RPMI7951 (cell line): ENCODE measurements around the gene IRF2BP1. TPM values are rescaled to one million over a fixed set of nuclear protein-coding genes. Genes with fewer than 3 reads are reported as not detected.
"Not testable (repeated sequence)": the region's sequence is repeated elsewhere in the genome, so short reads cannot be mapped to it uniquely, and the experiment has no call there.

ENCODE experiments used
- DNase-seq: peaks from one replicate; pipeline ENCODE4 v3.0.0-alpha.2; 2012; ENCODE audit warnings: low read depth
- total RNA-seq: library from RNA; depleted of rRNA; stranded (reverse); fragments of >200 nt; shearing (Covaris generic); gene quantifications from 2 replicates; pipeline ENCODE4 v1.2.3, GENCODE V29; 2014

The IRF2BP1 gene
- total RNA-seq, 1 experiment from 2014 or later, result 12.1 TPM

DNA sequence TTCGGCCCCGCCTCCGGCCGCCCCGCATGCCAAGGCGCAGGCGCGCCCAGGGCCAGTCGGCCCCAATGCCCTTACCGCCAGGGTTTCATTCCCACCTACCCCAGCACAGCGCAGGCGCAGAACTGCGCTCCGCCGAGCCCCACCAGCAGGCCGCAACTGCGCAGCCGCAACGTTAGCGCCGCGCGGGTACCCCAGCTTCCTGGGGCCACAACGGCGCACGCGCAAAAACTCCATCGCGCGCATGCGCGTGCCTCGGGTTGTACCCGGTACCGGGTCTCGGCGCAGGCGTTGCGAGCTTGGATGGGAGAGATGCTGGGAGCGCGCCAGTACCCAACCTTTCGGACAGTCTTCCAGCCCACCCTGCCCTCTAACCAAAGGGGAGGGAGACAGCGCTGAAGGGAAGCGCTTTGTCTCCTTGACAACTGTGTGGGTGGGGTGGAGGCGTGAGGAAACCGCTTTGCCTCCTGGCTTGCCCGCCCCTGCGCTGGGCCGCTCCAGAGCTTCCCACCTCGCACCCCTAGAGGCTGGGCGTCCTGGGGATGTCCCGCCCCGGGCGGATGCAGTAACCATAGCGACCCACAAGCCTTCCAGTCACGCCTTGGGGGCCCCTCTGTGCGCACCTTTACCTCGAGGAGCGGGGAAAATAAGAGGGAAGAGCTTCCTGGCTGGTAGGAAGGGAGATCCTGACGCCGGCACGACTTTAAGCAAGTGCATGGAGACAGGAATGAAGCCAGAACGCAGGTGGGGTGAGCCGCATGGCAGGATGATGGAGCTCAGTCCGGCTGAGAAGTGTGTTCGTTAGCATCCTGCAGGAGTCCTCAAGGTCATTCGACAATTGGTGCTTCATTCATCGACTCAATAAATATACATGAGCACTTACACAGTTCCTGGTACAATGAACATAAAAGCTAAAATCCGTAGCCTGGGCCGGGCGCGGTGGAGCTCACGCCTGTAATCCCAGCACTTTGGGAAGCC lies 17.0 kb upstream of the IRF2BP1 start:
- DNase-seq, result peak; percentile 94

DNA sequence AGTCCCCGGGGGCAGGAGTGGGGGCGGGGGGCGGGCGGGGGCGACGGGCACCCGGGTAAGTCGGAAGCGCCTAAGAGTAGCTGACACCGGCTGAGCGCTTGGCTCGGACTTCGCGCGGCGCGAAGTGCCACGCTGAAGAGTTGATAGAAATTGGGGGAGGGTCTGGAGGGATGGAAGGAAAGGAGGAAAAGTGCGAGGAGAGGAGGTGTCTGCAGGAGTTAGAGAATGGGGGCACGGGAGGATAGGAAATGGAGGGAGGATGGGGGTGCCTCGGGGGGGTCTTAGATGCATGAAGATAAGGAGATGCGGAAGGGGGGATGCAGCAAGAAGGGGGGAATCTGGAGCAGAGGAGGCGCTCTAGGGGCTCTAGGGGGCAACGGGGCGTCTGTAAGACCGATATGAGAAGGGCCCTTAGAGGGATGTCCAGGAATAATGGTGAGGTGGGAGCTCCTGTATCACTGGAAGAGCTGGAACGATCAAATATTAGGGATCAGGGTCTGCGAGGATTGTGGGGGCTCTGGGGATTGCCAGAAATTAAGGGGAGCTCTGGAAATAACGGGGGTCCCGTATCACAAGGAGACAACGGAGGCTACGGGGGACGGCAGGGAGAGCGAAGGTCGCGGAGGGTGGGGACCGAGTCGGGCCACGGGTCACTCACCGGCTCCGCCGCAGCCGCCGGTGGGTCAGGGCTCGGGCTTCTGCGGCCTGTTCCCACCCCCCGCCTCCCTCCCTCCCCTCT lies 16.1 kb upstream of the IRF2BP1 start, which contains the start of gene MYPOP:
TSS of gene MYPOP (minus strand) at position 702 of the 739 bp plus-strand sequence. CDS start 840 bp downstream, outside the sequence.
- no peak for DNase-seq

DNA sequence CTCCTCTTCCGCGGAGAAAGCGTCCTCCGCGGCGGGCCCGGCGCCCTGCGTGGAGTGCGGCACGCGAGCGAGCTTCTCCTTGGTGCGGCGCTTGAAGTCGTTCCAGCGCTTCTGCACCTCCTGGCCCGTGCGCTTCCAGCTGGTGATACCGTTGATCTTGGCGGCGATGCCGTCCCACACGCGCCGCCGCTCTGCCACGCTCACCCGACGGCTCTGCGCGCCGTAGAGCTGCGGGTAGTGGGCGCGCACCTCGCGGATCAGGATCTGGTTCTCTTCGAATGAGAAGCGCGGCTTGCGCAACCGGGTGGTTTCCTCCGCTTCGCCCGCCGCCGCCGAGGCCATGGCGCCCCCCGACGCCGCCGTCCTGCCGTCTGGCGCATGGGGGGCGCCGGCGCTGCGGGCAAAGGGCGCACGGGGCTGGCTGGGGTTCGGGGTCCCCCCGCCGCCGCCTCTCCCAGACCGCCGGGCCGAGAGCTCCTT lies 15.5 kb upstream of the IRF2BP1 start:
- no peak for DNase-seq

DNA sequence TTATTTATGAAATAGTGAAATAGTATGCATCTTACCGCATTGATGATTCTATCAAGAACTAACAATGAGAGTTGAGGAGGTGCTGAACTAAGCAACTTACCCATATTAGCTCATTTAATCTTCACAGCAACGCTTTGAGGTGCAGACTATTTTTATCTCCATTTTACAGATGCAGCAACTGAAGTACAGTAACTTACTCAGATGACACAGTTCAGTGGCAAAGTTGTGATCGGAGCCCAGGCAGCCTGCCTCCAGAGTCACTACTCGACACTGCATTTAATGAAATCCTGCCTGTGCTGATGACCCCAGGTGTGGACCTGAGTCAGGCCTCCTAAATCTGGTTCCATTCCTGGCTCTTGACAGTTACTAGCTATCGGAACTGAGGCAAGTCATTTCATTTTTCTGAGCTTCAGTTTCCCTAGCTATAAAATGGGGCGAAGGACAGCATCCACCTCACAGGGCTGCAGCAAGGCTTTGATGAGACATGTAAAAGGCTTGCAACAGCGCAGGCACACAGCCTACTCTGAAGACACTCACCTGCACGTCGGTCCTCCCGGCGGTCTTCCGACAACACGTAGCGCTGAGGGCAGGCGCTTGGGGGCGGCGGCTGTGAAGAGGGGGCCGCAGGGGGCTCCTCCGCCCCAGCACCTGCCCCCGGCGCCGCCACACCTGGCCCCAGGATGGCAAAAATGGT lies 14.9 kb upstream of the IRF2BP1 start:
- no peak for DNase-seq

DNA sequence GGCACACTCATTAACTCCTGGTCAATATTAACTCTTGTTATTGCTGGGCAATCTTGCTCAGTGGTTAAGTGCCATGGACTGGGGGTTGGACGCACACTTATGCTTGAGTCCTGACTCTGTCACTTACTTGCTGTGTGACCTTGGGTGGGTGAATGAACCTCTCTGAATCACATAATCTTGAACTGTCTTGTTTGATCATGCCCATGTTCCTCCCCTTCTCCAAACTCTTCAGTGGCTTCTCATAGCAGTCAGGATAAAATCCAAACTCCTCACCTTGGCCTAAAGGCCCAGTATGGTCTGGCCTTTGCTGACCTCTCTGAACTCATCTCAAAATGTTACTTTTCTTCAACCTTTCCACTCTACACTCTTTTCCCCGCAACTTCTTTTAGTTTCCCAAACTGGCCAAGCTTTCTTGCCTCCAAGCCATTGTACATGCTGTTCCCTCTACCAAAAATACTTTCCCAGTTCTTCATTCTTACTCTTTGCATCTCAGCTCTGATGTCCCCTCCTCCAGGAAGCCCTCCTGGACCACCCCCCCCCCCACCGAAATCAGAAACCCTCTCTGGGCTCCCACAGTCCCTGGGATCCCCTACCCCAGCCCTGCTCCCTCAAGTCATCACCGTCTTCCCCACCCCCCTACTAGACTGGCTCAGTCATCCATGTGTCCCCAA lies 14.1 kb upstream of the IRF2BP1 start:
- DNase-seq, result no peak

DNA sequence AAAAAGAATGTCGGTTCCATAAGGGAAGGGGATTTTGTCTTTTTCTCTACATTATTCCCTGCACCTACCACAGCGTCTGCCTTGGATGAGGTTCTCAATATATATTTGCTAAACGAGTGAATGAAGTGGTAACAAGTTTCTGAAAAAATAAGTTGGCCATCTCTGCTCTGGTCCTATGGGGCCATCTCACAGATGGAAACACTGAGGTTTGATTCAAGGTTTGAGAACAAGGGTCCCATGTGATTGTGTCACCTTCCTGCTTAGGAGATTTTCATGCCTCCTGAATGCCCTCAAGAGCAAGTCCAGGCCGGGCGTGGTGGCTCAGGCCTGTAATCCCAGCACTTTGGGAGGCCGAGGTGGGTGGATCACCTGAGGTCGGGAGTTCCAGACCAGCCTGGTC lies 13.3 kb upstream of the IRF2BP1 start:
- DNase-seq, result no peak

DNA sequence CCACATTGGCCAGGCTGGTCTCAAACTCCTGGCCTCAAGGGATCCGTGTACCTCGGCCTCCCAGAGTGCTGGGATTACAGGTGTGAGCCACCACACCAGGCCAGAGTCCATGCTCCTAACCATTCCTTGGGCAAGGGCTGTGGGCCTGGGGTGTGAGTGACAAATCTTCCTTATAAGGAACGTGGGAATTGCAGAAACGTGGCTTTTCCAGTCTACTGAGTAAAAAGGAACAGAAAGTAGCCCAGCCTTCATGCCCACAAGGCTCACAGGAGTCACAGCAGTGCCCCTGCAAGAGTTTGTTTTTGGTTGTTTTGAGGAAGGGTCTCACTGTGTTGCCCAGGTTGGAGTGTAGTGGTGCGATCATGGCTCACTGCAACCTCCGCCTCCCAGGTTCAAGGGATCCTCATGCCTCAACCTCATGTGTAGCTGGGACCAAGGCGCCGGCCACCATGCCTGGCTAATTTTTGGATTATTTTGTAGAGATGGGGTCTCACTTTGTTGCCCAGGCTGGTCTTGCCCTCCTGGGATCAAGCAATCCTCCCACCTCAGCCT lies 11.4 kb upstream of the IRF2BP1 start:
- no peak for DNase-seq

DNA sequence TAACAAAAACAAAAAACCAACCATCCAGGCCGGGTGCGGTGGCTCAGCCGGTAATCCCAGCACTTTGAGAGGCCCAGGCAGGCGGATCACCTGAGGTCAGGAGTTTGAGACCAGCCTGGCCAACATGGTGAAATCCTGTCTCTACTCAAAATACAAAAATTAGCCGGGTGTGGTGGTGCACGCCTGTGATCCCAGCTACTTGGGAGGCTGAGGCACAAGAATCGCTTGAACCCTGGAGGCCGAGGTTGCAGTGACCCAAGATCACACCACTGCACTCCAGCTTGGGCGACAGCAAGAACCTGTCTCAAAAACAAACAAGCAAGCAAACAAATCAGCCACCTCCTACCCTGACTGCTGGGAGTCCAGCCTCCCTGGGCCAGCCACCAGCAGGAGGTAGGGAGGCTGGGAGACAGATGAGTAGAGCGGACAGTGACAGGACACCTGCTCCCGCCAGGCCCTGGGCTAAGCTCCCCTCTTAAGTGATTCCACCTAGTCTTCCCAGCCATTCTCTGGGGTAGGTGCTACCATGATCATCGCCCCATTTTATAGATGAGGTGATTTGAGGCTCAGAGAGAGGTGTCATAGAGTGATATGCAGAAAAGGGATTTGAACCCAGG lies 10.2 kb upstream of the IRF2BP1 start:
- not testable (repeated sequence) for DNase-seq

DNA sequence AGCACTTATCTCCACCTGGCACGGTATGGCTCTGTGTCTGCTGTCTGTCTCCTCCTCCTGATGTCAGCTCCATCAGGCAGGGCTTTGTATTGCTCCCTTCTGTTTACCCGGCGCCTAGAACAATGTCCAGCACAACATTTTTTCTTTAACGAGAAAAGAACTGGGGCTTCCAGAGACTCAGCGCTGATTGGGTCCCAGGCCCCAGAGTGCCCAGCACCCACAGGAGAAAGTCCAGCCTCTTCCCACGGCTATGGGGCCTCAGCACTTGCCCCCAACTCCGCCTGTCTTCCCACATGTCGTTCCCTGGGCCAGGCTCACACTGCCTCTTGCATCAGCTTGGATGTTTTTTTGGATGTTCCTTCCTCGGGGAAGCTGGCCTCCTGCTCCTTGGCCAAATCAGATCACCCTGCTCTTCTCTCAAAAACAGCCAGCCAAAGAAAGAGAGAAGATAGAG lies 9.6 kb upstream of the IRF2BP1 start:
- DNase-seq, result no peak

DNA sequence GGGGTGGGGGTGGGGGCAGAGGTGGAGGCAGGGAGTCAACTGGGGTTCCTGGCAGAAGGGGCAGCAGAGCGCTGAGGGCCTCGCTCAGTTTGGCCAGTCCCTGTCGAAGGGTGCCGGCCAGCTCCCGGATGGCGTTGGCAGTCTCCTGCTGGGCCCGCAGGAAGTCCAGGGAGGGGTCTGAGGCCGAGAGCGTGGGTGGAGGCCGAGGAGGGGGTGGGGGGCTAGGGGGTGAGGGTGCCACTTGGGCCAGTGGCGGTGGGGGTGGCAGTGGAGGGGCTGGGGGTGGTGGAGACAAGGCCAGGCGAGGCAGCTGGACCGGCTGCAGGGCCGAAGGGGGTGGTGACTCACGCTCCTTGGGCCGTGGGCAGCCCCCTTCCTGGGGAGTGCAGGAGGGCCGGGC lies 4.9 kb upstream of the IRF2BP1 start:
- no peak for DNase-seq

DNA sequence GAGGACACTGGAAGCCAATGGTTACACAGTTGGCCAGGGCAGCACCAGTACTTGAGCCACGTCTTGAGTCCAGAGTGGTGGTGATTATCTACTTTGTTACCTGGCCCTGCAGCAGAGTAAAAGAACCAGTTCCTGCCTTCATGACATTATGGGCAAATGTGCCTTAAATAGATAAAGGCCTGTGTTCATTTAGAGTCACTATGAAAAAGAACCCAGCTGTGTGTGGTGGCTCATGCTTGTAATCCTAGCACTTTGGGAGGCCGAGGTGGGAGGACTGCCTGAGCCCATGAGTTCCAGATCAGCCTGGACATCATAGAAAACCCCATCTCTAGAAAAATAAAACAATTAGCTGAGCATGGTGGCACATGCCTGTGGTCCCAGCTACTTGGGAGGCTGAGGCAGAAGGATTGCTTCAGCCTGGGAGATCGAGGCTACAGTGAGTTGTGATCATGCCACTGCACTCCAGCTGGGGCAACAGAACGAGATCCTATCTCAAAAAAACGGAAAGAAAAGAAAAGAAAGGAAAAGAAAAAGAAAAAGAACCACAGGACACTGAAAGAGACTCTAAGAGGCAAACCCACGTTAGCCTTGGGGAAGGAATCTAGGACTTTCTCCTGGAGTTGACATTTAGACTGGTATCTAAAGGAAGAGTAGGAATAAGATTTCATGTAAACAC lies 3.4 kb upstream of the IRF2BP1 start:
- DNase-seq, result no peak

DNA sequence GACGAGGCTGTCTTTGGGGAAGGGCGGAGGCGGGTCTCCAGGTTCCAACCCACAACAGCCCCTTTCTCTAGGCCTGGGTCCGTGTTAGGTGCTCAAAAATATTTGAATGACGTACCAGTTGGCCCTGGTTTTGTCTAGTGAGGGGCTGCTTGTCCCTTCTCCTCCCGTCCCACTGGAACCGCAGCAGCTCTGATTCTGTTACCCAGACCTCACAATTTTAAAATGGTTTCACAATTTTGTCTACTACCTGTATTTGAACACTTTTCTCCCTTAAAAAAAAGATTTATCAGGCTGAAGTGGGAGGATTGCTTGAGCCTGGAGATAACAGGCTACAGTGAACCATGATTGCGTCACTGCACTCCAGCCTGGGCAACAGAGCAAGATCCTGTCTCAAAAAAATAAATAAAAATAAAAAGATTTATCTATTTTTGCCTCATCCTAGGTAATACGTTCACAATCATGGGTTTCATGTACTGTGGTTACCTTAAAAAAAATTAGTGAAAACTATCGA lies 1.3 kb upstream of the IRF2BP1 start:
- no peak for DNase-seq

DNA sequence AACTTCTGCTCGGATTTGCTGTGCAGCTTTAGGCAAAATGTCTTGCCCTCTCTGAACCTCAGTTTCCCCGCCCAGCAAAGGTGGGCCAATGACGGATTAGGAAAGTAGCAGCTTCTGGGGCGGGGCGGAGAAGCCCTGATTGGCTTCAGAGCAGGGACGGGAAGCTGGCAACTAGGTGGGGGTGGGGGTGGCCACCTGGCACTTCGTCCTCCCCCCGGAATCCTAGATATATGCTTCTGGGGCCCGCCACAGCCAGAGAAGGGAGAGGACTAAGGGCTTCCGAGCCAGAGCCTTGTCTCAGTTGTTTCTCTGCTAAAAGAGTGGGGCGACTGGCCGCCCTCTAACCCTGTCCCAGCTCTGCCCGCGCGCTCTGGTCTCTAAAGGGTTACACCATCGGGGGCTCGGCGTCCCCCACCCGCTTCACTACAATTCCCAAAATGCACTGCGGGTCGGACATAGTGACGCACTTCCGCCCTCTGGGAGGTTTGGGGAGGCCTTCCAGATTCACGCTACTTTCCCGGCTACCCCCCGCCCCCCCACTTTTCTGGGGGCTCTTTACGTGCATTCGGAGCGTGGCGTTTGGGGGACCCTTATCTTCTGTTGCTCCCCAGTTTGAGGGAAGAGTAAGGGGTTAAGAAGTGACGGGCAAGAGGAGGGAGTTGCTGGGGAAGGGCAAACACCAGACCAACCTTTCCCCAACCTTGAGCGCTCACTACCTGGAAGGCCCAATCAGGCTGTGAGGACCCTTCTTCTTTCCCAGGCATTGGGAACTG lies 672 bp upstream of the IRF2BP1 start:
- peak; percentile 92 for DNase-seq

DNA sequence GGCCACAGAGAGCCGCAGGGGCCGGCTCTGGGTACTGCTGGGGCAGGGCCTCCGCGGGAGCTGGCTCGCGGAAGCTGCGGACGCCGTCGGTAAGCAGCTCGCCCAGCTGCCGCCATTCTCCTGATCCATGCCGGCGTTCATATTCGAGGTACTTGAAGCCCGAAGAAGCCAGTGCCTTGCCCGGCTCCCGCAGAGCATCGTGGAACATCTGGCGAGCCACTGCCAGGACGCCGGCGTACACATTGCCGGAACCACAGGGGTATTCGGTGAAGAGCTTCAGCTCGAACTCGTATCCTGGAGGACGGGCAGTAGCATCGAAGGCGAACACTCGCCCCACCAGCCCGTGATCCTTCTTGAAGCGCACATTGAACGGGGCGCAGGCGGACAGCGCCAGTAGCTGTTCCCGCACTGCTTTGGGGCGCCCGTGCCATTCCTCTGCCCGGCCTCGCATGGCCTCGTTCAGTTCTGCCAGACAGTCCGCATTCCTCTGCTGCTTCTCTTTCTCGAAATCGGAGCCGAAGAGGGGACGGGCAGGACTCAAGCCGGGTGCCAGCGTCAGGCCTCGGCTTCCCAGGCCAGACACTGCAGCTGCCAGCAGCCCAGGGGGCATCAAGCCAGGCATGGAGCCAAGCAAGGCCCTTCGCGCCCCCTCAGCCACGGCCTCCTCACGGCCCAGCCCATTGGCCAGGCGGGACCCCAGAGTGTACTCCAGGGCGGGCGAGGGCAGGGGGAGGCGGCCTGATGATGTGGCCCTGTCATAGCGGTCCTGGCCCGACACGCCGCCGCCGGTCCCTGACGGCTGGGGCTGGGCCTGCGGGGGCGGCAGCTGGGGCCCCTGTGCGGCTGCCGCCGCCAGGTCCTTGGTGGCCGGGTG lies 1.0 kb downstream of the IRF2BP1 start:
- no peak for DNase-seq

DNA sequence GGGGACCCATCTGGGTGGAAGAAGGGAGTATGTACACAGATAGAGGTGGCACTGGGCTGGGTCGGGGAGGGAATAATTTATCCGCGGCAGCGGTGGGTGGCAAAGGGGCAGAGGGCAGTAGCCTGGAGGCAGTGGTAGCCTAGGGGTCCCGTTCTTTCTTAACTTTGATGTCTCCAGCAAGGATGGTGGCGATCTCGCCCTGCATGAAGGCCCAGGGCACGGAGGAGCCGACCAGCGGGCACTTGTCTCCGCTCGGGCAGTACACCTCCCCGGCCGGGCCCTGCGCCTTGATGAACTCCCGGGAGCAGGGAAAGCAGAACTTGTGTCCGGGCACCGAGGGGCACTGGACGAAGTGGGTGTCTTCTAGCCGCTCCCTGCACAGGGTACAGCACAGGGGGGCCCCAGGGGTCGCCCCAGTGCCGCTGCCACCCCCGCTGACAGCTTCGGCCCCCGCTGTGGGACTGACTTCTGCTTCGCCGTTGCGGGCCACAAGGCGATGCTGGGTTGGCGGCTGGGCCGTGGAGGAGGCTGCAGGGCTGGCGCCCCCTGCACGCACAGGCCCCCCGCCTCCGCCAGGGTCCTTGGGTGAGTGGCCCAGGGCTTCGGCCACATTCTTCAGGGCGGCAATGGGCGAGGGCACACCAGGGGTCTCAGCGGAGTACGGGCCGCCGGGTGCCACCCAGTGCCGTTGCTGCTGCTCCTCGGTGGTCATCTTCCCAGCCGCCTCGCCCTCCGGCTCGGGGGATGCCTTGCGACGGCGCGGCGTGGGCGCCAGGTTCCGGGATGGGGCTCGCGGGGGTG lies 1.9 kb downstream of the IRF2BP1 start:
- no peak for DNase-seq

DNA sequence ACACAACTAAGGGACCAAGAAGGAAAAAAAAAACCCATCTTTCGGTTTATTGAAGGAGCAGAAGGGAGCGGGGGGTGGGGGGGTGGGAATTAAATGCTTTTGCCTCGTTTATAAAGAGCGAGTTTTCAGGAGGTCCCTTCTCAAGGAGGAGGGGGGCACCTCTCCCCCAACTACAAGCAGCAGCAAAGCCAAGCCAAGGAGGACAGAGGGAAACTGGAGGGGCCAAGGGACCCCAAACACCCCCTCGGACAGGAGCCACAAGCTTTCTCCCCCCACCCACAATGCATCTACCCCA lies 2.4 kb downstream of the IRF2BP1 start:
- no peak for DNase-seq
